ENCODE data around the gene SCN2B.

SCN2B gene

GRCh38 chr11:118152552-118153471, 23.6 kb downstream of the SCN2B start, which contains the start of gene SCN4B:
TSS of gene SCN4B (minus strand) at chr11:118152823. CDS start at chr11:118152673, 150 bp downstream.
- peak; percentile 58 for DNase-seq (ENCODE audit: low read depth)

- DNase-seq (ENCODE audit: low read depth) = no peak
Measured at GRCh38 chr11:118152020-118152551, 24.4 kb downstream of the SCN2B start.

GRCh38 chr11:118151431-118151830, 25.0 kb downstream of the SCN2B start:
- DNase-seq (ENCODE audit: low read depth) = peak; percentile 10

- no peak for DNase-seq (ENCODE audit: low read depth)
Measured at GRCh38 chr11:118149493-118149892, 26.9 kb downstream of the SCN2B start.

GRCh38 chr11:118148856-118149255, 27.6 kb downstream of the SCN2B start:
- DNase-seq (ENCODE audit: low read depth) = no peak

GRCh38 chr11:118148240-118148639, 28.2 kb downstream of the SCN2B start:
- DNase-seq (ENCODE audit: low read depth) = no peak

GRCh38 chr11:118147502-118147901, 28.9 kb downstream of the SCN2B start:
- no peak for DNase-seq (ENCODE audit: low read depth)

- DNase-seq (ENCODE audit: low read depth) = no peak
Measured at GRCh38 chr11:118146554-118146953, 29.9 kb downstream of the SCN2B start.

GRCh38 chr11:118145285-118146227, 30.9 kb downstream of the SCN2B start:
- DNase-seq (ENCODE audit: low read depth) = peak; percentile 63

- no peak for DNase-seq (ENCODE audit: low read depth)
Measured at GRCh38 chr11:118144301-118145268, 31.9 kb downstream of the SCN2B start.

- DNase-seq (ENCODE audit: low read depth) = no peak
Measured at GRCh38 chr11:118143661-118144185, 32.7 kb downstream of the SCN2B start.

GRCh38 chr11:118142809-118143208, 33.6 kb downstream of the SCN2B start:
- peak; percentile 10 for DNase-seq (ENCODE audit: low read depth)

- DNase-seq (ENCODE audit: low read depth) = peak; percentile 24
Measured at GRCh38 chr11:118142081-118142480, 34.4 kb downstream of the SCN2B start.

GRCh38 chr11:118139578-118139977, 36.9 kb downstream of the SCN2B start:
- peak; percentile 42 for DNase-seq (ENCODE audit: low read depth)

- DNase-seq (ENCODE audit: low read depth) = no peak
Measured at GRCh38 chr11:118138839-118139420, 37.5 kb downstream of the SCN2B start.

GRCh38 chr11:118136801-118137200, 39.6 kb downstream of the SCN2B start:
- no peak for DNase-seq (ENCODE audit: low read depth)

GRCh38 chr11:118136341-118136740, 40.1 kb downstream of the SCN2B start:
- DNase-seq (ENCODE audit: low read depth) = no peak

- no peak for DNase-seq (ENCODE audit: low read depth)
Measured at GRCh38 chr11:118135796-118136165, 40.7 kb downstream of the SCN2B start.

- no peak for DNase-seq (ENCODE audit: low read depth)
Measured at GRCh38 chr11:118135051-118135795, 41.2 kb downstream of the SCN2B start.

GRCh38 chr11:118133816-118134215, 42.6 kb downstream of the SCN2B start:
- DNase-seq (ENCODE audit: low read depth) = no peak
